HG02840 (cell line): ENCODE measurements around the gene MUS81.
A peak's percentile ranks its signal among the peaks of the same experiment; 100 is the strongest.

Source experiments
- ATAC-seq: cut with Tn5 transposase; IDR thresholded peaks from one replicate; pipeline ENCODE4 v1.9.1; 2021; ENCODE audit warnings: mild to moderate bottlenecking, moderate library complexity, moderate number of reproducible peaks; ENCODE audit not compliant: unreplicated experiment, low FRiP score

The MUS81 gene

GRCh38 chr11:65859095-65859811 lies 980 bp upstream of the MUS81 start:
- peak; percentile 38 for ATAC-seq

DNA sequence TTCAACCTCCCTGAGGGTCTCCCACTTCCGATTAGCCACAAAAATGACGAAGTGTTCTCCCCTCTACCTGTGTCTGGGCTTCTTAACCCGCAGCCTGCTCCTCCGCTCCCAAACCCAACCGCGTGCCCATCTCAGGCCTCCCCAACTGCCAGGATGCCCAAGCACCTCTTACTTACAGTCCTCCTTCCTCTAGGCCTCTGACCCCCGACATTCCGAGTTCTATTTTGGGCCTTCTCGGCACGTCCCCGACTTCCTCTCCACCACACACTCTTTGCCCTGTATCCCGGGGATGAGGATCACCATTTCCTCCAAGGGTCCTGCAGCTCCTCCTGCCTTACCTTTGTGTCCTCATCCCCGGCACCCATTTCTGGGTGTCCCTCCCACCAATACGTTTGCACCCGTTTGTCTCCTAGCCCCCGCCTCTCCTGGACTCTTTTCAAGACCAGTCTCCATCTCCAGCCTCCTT lies 388 bp upstream of the MUS81 start:
- ATAC-seq, result no peak

DNA sequence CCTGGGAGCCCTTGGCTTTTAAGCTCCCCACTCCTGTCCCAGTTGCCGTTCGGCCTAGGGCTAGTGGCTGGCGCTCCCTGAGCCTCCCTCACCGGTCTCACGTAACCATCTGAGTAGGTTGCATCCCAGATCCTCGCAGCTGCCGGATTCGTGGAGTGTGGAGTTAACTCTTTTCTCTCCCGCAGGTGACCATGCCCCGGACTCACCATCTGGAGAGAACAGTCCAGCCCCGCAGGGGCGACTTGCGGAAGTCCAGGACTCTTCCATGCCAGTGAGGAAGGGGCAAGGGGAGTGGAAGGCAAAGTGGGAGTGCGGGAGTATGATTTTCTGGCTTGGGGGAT lies 902 bp downstream of the MUS81 start:
- ATAC-seq, result no peak

GRCh38 chr11:65861533-65862183 lies 1.4 kb downstream of the MUS81 start:
- no peak for ATAC-seq

DNA sequence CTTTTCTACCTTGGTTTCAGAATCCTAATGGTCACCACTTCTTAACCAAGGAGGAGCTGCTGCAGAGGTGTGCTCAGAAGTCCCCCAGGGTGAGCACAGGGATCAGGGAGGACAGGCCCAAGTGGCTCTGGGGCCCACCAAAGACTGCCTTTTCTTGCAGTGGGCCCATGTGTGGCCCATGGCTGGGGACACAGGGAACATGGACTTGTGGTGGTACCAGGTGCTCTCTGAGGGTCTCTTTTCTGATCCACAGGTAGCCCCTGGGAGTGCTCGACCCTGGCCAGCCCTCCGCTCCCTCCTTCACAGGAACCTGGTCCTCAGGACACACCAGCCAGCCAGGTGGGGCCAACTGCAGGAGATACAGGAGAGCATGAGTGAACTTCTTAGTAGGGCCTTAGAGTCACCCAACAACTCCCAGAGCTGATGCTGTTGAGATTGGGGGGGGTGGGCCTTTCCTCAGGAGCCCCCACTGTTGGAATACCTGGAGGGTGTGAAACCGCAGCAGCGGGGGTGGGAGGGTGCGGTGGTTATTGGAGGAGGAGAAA lies 2.0 kb downstream of the MUS81 start:
- no peak for ATAC-seq

- ATAC-seq, result no peak
Observed at GRCh38 chr11:65862941-65863888, 3.0 kb downstream of the MUS81 start.

DNA sequence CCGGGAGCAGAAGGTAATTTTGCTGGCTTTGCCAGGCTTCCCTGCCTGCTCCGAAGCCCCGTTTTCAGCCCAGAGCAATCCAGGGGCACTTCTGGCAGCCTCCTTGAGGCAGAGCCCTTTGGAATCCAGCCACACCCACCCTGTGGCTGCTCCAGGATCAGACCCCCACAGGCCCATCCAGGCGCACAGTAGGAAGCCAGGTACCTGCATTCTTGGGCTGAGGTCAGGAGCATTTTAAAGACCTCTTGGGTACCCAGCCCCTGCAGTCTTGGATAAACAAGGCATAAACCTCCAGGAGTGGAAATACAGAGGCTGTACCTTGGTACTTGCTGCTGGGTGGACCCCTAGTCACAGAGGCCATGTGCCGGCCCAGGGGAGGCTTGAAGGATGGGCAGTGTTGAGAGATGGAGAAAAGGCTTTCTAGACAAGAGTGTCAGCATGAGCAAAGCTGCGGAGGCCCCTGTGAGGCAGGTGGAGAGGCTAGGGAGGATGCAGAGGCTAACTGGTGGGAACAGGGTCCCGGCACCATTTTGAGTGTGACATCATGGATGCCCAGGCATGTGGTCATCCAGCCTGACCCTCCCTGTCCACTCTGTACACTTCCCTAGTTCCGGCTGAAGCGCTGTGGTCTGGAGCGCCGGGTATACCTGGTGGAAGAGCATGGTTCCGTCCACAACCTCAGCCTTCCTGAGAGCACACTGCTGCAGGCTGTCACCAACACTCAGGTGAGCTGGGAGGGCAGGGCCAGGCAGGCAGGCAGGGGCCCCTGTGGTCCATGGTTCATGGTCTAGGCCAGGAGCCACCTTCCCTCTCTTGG lies 3.9 kb downstream of the MUS81 start:
- ATAC-seq, result no peak

- ATAC-seq, result no peak
Observed at GRCh38 chr11:65864706-65865471, 4.7 kb downstream of the MUS81 start.

DNA sequence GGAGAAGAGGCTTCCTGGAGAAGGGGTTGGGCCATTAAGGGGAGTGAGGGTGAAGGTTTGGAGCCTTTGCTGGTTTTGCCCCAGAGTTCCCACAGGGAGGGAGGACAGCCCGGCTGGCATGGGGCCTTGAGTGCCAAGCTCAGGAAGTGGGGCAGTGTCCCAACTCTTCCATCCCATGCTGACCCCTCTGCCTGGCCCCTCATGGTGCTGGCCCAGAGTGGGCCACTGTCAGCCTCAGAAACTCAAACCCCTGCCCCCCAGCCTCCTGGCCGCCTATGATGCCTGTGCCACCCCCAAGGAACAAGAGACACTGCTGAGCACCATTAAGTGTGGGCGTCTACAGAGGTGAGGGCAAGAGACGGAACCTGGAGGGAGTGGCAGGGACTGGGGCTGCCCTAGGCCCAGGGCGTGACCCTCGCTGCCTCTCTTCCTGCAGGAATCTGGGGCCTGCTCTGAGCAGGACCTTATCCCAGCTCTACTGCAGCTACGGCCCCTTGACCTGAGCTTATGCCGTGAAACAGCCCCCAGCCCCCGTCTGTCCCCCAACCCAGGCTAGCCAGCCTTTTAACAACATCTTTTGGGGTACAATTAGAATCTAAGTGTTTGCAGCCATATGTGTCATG lies 5.4 kb downstream of the MUS81 start:
- no peak for ATAC-seq

GRCh38 chr11:65866509-65867283 lies 6.5 kb downstream of the MUS81 start:
- ATAC-seq, result no peak

GRCh38 chr11:65867284-65868071 lies 7.2 kb downstream of the MUS81 start:
- ATAC-seq, result no peak

DNA sequence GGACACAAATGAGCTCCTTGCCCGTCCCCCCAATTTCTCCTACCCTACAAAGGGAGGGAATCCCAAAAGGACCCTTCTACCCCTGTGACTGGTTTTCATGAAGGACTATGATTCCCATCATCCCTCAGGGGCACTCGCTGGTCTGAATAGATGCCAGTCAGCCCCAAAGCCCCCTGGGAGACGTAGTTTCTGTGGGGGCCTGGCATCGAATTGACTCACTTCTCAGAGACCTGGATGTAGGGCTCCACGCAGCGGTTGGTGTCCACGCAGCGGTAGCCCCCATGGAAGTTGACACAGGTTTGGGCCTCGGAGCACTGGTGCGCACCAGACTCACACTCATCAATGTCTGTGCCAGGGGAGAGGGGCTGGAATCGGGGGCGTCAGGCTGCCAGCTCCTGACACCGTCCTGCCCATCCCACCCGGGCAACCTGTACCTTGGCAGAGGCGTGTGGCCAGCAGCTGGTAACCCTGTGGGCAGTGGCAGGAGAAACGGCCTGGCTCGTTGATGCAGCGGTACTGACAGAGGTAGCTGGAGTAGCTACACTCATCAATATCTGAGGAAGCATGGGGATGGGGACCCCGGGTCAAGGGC lies 7.9 kb downstream of the MUS81 start:
- ATAC-seq, result no peak

DNA sequence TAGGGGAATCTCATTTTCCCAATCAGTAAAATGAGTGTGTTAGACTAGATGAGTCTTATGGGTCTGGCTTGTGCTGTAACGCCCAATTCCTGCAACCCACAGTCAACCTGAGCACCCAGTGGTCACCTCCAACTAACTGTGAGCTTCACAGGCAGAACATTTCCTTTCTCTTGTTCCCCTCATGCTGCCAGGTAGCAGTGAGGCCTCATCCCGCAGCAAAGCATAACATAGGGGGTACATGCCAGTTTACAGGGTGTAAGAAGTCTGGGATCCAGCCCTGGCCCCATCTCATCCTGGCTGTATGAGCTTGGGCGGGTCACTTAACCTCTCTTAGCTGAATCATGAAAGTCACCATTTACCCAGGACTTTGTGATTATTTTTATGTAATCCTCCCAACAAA lies 8.7 kb downstream of the MUS81 start:
- ATAC-seq, result no peak

- ATAC-seq, result no peak
Observed at GRCh38 chr11:65869643-65870306, 9.5 kb downstream of the MUS81 start.

DNA sequence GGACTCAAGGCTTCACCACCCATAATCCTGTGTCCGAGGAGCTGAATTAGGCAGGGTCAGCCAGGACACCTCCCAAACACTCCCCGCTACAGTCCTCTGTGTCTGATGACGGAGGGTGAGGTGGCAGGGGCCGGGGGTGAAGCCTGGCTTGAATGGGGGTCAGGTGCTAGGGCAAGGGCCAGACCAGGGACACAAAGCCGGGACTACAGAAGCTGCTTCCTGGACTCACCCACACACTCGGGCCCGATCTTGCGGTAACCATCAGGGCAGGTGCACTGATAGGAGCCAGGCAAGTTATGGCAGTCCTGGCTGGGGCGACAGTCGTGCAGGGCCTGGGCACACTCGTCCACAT lies 10.1 kb downstream of the MUS81 start:
- no peak for ATAC-seq
